HEK293 (cell line): ENCODE results near the gene ADAMTSL3.

Experiments used
- CTCF ChIA-PET: fragments of 350-600 bp; formaldehyde crosslinking; extraction: SDS; loops from one replicate; lab custom pipeline; 2021; ENCODE audit warnings: antibody characterized with exemption; lab: Yijun Ruan, JAX
- POLR2A ChIA-PET: fragments of 300-600 bp; formaldehyde crosslinking; extraction: SDS; loops from one replicate; lab custom pipeline; 2020; ENCODE audit warnings: antibody characterized with exemption, inconsistent platforms; lab: Yijun Ruan, JAX
- H3K27ac ChIP-seq: fragments of 200-500 bp; sonication (Bioruptor generic); 2 replicates; pipeline ENCODE4 v1.5.1; 2014; ENCODE audit warnings: low read depth, low read length, control low read depth, inconsistent platforms; ENCODE audit errors: extremely low read depth
- H3K36me3 ChIP-seq, 2 experiments: fragments of 200-500 bp in 1 of 2; sonication (Bioruptor generic) in 1 of 2; 1 replicate in 1 of 2; 2 replicates in 1 of 2; pipeline ENCODE4 v1.5.1; 2014 to 2017; ENCODE audit warnings: inconsistent platforms in 2 of 2, low read length in 2 of 2; ENCODE audit not compliant: control insufficient read depth in 2 of 2, insufficient read depth in 1 of 2
- H3K4me1 ChIP-seq: fragments of 200-500 bp; sonication (Bioruptor generic); 2 replicates; pipeline ENCODE4 v1.5.1; 2014; ENCODE audit warnings: mild to moderate bottlenecking, low read length, inconsistent platforms; ENCODE audit not compliant: control insufficient read depth, insufficient read depth
- H3K4me3 ChIP-seq: 2 replicates; pipeline ENCODE4 v1.5.1; 2011; ENCODE audit warnings: low read depth, mild to moderate bottlenecking, control low read depth, low read length, moderate library complexity
- H3K9me3 ChIP-seq: fragments of 200-500 bp; sonication (Bioruptor generic); 2 replicates; pipeline ENCODE4 v1.5.1; 2014; ENCODE audit warnings: low read depth, low read length, inconsistent platforms; ENCODE audit not compliant: control insufficient read depth, insufficient read depth
- IKZF3 ChIP-seq: fragments of 450-650 bp; IDR thresholded peaks from 2 replicates; pipeline ENCODE4 v1.5.0; 2018; ENCODE audit warnings: missing biosample characterization, mild to moderate bottlenecking, missing genetic modification characterization, moderate library complexity
- PRDM1 ChIP-seq: fragments of 450-650 bp; formaldehyde crosslinking; IDR thresholded peaks from 2 replicates; pipeline ENCODE4; 2016; ENCODE audit warnings: missing biosample characterization, missing genetic modification characterization
- SP2 ChIP-seq: fragments of 450-650 bp; formaldehyde crosslinking; IDR thresholded peaks from 2 replicates; pipeline ENCODE4 v1.5.1; 2016; ENCODE audit warnings: missing biosample characterization, missing genetic modification characterization
- TCF7L2 ChIP-seq: IDR thresholded peaks from 2 replicates; pipeline ENCODE4 v1.6.1; 2011; ENCODE audit warnings: low read depth, mild to moderate bottlenecking, inconsistent platforms, low read length, moderate library complexity, borderline replicate concordance
- ZFHX2 ChIP-seq: fragments of 450-650 bp; formaldehyde crosslinking; conservative IDR thresholded peaks from 2 replicates; pipeline ENCODE4 v1.5.1; 2016; ENCODE audit warnings: missing biosample characterization, missing genetic modification characterization
- ZFP3 ChIP-seq: fragments of 450-650 bp; formaldehyde crosslinking; IDR thresholded peaks from 2 replicates; pipeline ENCODE4 v1.5.1; 2016; ENCODE audit warnings: low read depth, missing biosample characterization, missing genetic modification characterization
- ZNF157 ChIP-seq: fragments of 450-650 bp; formaldehyde crosslinking; IDR thresholded peaks from 2 replicates; pipeline ENCODE4 v1.5.1; 2016; ENCODE audit warnings: missing biosample characterization, missing genetic modification characterization
- ZNF211 ChIP-seq: fragments of 450-650 bp; formaldehyde crosslinking; IDR thresholded peaks from 2 replicates; pipeline ENCODE4 v1.5.1; 2016; ENCODE audit warnings: low read depth, missing biosample characterization, missing genetic modification characterization
- ZNF24 ChIP-seq: fragments of 450-650 bp; formaldehyde crosslinking; IDR thresholded peaks from 2 replicates; pipeline ENCODE4 v1.5.1; 2016; ENCODE audit warnings: missing biosample characterization, missing genetic modification characterization
- ZNF341 ChIP-seq: fragments of 450-650 bp; formaldehyde crosslinking; IDR thresholded peaks from 2 replicates; pipeline ENCODE4; 2016; ENCODE audit warnings: low read depth, missing biosample characterization, missing genetic modification characterization
- ZNF391 ChIP-seq: fragments of 450-650 bp; formaldehyde crosslinking; IDR thresholded peaks from 2 replicates; pipeline ENCODE4 v1.5.1; 2016; ENCODE audit warnings: low read depth, missing biosample characterization, missing genetic modification characterization, borderline replicate concordance
- ZNF416 ChIP-seq: fragments of 450-650 bp; formaldehyde crosslinking; IDR thresholded peaks from 2 replicates; pipeline ENCODE4 v1.5.1; 2016; ENCODE audit warnings: missing biosample characterization, missing genetic modification characterization
- ZNF610 ChIP-seq: fragments of 450-650 bp; formaldehyde crosslinking; IDR thresholded peaks from 2 replicates; pipeline ENCODE4 v1.5.1; 2016; ENCODE audit warnings: missing biosample characterization, missing genetic modification characterization, borderline replicate concordance
- ZNF658 ChIP-seq: fragments of 450-650 bp; formaldehyde crosslinking; IDR thresholded peaks from 2 replicates; pipeline ENCODE4; 2016; ENCODE audit warnings: missing biosample characterization, missing genetic modification characterization
- ZNF660 ChIP-seq: fragments of 450-650 bp; IDR thresholded peaks from 2 replicates; pipeline ENCODE4 v1.5.1; 2018; ENCODE audit warnings: missing biosample characterization, mild to moderate bottlenecking, missing genetic modification characterization
- ZNF843 ChIP-seq: fragments of 450-650 bp; formaldehyde crosslinking; IDR thresholded peaks from 2 replicates; pipeline ENCODE4 v1.5.1; 2016; ENCODE audit warnings: missing biosample characterization, missing genetic modification characterization
- ZXDB ChIP-seq: fragments of 450-650 bp; formaldehyde crosslinking; IDR thresholded peaks from 2 replicates; pipeline ENCODE4 v1.5.1; 2016; ENCODE audit warnings: missing biosample characterization, missing genetic modification characterization
- TF ChIP-seq, protein P1 (sequence below): fragments of 450-650 bp; formaldehyde crosslinking; IDR thresholded peaks from 2 replicates; pipeline ENCODE4 v1.5.1; 2016; ENCODE audit warnings: missing biosample characterization, missing genetic modification characterization
- TF ChIP-seq, protein P2 (sequence below): fragments of 450-650 bp; formaldehyde crosslinking; IDR thresholded peaks from 2 replicates; pipeline ENCODE4 v1.5.1; 2017; ENCODE audit warnings: missing biosample characterization, missing genetic modification characterization
- TF ChIP-seq, protein P3 (sequence below): fragments of 450-650 bp; IDR thresholded peaks from 2 replicates; pipeline ENCODE4 v1.5.1; 2018; ENCODE audit warnings: missing biosample characterization, missing genetic modification characterization
- TF ChIP-seq, protein P4 (sequence below): fragments of 450-650 bp; formaldehyde crosslinking; conservative IDR thresholded peaks from 2 replicates; pipeline ENCODE4 v1.5.1; 2016; ENCODE audit warnings: low read depth, missing biosample characterization, missing genetic modification characterization

Gene ADAMTSL3

DNA sequence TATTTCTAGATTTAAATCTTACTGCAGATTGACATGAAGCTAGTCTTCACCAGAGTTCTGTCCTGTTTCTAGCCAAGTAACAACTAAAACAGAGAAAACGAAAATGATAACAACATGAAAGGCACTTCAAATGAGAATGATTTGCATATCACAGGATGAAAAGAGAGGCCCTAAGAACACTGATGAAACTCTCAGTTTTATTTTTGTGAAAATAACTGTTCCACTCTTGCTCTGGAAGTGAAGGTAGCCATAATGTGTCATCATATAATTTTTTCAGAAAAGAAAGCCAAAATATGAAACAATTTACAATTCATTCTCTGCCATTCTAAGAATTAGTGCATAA lies 274.4 kb downstream of the ADAMTSL3 start:
- Histone ChIP-seq H3K9me3 (no peaks in the 10 kb centered on the region), H3K36me3 (no peaks in the 10 kb centered on the region), H3K27ac (no peak overlapping the region), H3K4me1 (no peaks in the 10 kb centered on the region), H3K4me3 (no peak overlapping the region)
- ChIA-PET POLR2A (no interaction called here), CTCF (no interaction called here)
- no peak for TF ChIP-seq ZNF610 (tag by site-specific recombination)
- TF ChIP-seq, protein P1, sequence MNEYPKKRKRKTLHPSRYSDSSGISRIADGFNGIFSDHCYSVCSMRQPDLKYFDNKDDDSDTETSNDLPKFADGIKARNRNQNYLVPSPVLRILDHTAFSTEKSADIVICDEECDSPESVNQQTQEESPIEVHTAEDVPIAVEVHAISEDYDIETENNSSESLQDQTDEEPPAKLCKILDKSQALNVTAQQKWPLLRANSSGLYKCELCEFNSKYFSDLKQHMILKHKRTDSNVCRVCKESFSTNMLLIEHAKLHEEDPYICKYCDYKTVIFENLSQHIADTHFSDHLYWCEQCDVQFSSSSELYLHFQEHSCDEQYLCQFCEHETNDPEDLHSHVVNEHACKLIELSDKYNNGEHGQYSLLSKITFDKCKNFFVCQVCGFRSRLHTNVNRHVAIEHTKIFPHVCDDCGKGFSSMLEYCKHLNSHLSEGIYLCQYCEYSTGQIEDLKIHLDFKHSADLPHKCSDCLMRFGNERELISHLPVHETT = no peak
- TF ChIP-seq, protein P2, sequence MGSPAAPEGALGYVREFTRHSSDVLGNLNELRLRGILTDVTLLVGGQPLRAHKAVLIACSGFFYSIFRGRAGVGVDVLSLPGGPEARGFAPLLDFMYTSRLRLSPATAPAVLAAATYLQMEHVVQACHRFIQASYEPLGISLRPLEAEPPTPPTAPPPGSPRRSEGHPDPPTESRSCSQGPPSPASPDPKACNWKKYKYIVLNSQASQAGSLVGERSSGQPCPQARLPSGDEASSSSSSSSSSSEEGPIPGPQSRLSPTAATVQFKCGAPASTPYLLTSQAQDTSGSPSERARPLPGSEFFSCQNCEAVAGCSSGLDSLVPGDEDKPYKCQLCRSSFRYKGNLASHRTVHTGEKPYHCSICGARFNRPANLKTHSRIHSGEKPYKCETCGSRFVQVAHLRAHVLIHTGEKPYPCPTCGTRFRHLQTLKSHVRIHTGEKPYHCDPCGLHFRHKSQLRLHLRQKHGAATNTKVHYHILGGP (tag by site-specific recombination) = no peak
- no peak for TF ChIP-seq ZNF157 (tag by site-specific recombination)
- TF ChIP-seq, protein P3, sequence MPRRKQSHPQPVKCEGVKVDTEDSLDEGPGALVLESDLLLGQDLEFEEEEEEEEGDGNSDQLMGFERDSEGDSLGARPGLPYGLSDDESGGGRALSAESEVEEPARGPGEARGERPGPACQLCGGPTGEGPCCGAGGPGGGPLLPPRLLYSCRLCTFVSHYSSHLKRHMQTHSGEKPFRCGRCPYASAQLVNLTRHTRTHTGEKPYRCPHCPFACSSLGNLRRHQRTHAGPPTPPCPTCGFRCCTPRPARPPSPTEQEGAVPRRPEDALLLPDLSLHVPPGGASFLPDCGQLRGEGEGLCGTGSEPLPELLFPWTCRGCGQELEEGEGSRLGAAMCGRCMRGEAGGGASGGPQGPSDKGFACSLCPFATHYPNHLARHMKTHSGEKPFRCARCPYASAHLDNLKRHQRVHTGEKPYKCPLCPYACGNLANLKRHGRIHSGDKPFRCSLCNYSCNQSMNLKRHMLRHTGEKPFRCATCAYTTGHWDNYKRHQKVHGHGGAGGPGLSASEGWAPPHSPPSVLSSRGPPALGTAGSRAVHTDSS (tag by site-specific recombination) = no peak
- no peak for TF ChIP-seq ZFP3 (tag by site-specific recombination)
- TF ChIP-seq ZNF660 = no peak
- no peak for TF ChIP-seq ZXDB (tag by site-specific recombination)
- TF ChIP-seq IKZF3 (tag by site-specific recombination) = no peak
- no peak for TF ChIP-seq TCF7L2
- no peak for TF ChIP-seq ZNF24 (tag by site-specific recombination)
- no peak for TF ChIP-seq ZNF658 (tag by site-specific recombination)

DNA sequence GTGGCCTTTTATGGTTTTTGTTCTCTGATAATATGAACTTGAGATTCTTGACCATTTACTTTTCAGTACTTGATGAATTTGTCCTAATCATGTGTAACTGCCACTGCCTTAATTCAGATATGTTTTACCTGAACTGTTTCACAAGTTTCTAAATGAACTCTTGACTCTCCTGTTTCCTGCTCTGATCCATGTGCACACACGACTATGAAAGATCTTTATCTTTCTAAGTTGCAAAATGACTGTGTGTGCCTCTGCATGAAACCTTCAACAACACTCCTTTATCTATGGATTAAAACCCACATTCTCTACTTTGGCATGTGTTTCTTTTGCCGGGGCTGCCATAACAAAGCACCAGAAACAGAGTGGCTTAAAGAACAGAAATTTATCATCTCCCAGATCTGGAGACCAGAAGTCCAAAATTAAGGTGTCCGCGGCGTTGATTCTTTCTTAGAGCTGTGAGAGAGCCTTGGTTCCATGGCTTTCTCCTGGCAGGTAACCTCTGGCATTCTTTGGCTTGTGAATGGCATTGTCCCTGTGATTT lies 275.0 kb downstream of the ADAMTSL3 start:
- Histone ChIP-seq H3K36me3 (no peaks in the 10 kb centered on the region), H3K4me1 (no peaks in the 10 kb centered on the region), H3K27ac (no peak overlapping the region), H3K4me3 (no peak overlapping the region), H3K9me3 (no peaks in the 10 kb centered on the region)
- POLR2A ChIA-PET = no interaction called here
- CTCF ChIA-PET = interaction anchor here (0.7 kb wide), 1 partner anchor 129 kb away, joined by 3 read pairs; no protein-coding TSS in a partner anchor
- TF ChIP-seq SP2 (tag by site-specific recombination) = no peak
- TF ChIP-seq ZNF391 (tag by site-specific recombination) = no peak
- TF ChIP-seq, protein P1 = no peak
- no peak for TF ChIP-seq PRDM1 (tag by site-specific recombination)
- no peak for TF ChIP-seq ZNF341 (tag by site-specific recombination)
- no peak for TF ChIP-seq ZNF211 (tag by site-specific recombination)
- no peak for TF ChIP-seq ZNF416 (tag by site-specific recombination)
- TF ChIP-seq ZFHX2 (tag by site-specific recombination) = no peak
- no peak for TF ChIP-seq ZNF843
- TF ChIP-seq, protein P4, sequence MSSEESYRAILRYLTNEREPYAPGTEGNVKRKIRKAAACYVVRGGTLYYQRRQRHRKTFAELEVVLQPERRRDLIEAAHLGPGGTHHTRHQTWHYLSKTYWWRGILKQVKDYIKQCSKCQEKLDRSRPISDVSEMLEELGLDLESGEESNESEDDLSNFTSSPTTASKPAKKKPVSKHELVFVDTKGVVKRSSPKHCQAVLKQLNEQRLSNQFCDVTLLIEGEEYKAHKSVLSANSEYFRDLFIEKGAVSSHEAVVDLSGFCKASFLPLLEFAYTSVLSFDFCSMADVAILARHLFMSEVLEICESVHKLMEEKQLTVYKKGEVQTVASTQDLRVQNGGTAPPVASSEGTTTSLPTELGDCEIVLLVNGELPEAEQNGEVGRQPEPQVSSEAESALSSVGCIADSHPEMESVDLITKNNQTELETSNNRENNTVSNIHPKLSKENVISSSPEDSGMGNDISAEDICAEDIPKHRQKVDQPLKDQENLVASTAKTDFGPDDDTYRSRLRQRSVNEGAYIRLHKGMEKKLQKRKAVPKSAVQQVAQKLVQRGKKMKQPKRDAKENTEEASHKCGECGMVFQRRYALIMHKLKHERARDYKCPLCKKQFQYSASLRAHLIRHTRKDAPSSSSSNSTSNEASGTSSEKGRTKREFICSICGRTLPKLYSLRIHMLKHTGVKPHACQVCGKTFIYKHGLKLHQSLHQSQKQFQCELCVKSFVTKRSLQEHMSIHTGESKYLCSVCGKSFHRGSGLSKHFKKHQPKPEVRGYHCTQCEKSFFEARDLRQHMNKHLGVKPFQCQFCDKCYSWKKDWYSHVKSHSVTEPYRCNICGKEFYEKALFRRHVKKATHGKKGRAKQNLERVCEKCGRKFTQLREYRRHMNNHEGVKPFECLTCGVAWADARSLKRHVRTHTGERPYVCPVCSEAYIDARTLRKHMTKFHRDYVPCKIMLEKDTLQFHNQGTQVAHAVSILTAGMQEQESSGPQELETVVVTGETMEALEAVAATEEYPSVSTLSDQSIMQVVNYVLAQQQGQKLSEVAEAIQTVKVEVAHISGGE (tag by site-specific recombination) = no peak
